IMR-90 (cell line): ENCODE measurements around the gene SIRT2.

Source experiments
- BHLHE40 ChIP-seq: fragments of 150-350 bp; IDR thresholded peaks from 2 replicates; pipeline ENCODE4 v1.6.1; 2016; ENCODE audit warnings: mild to moderate bottlenecking, low read depth, low read length
- CTCF ChIP-seq: conservative IDR thresholded peaks from 2 replicates; pipeline ENCODE4 v1.5.1; 2012; ENCODE audit warnings: mild to moderate bottlenecking, low read depth, low read length, improper control_type of control experiment
- MXI1 ChIP-seq: IDR thresholded peaks from 2 replicates; pipeline ENCODE4 v1.6.1; 2012; ENCODE audit warnings: low read depth, mild to moderate bottlenecking, low read length, moderate library complexity, borderline replicate concordance
- USF2 ChIP-seq: fragments of 150-350 bp; IDR thresholded peaks from 2 replicates; pipeline ENCODE4 v1.6.1; 2017; ENCODE audit warnings: mild to moderate bottlenecking, antibody characterized with exemption, low read length, low read depth

- no peak for TF ChIP-seq CTCF
- TF ChIP-seq USF2 = peak; percentile 83
- peak; percentile 88 for TF ChIP-seq BHLHE40
- peak; percentile 94 for TF ChIP-seq MXI1
Observed at GRCh38 chr19:38849147-38849859, 50.1 kb downstream of the SIRT2 start.
